HAP-1 (cell line): ENCODE data around the gene CFAP20DC.
"Not testable (repeated sequence)": the region's sequence is repeated elsewhere in the genome, so short reads cannot be mapped to it uniquely, and the experiment has no call there.

ENCODE experiments used
- DNase-seq, 2 experiments: peaks; one replicate each; pipeline ENCODE4 v3.0.0-alpha.2; 2016 to 2020; ENCODE audit warnings: low spot score in 2 of 2
- H3K27me3 ChIP-seq: fragments of 250-450 bp; sonication (Bioruptor Pico); 2 replicates; pipeline ENCODE4 v1.5.1; 2020; ENCODE audit warnings: low read depth, mild to moderate bottlenecking, moderate library complexity
- H3K36me3 ChIP-seq: fragments of 250-450 bp; sonication (Bioruptor Pico); replicated peaks from 2 replicates; pipeline ENCODE4 v1.5.1; 2020; ENCODE audit warnings: mild to moderate bottlenecking
- H3K4me1 ChIP-seq: fragments of 250-450 bp; sonication (Bioruptor Pico); 2 replicates; pipeline ENCODE4 v1.5.1; 2020; ENCODE audit warnings: mild to moderate bottlenecking
- H3K4me3 ChIP-seq: fragments of 250-450 bp; sonication (Bioruptor Pico); 2 replicates; pipeline ENCODE4 v1.5.1; 2020; ENCODE audit warnings: mild to moderate bottlenecking, moderate library complexity
- H3K9me3 ChIP-seq: fragments of 250-450 bp; sonication (Bioruptor Pico); 2 replicates; pipeline ENCODE4 v1.5.1; 2020; ENCODE audit warnings: mild to moderate bottlenecking, moderate library complexity
- in situ Hi-C: fragments of 300-500 bp; cut with MboI; formaldehyde crosslinking; loops from 3 replicates; pipeline ENCODE4 v1.14.3; 2020; ENCODE audit warnings: low sequenced_read_pairs, inconsistent platforms, mixed read lengths

The CFAP20DC gene

GRCh38 chr3:58899953-58900298, 149.9 kb downstream of the CFAP20DC start:
- no peaks in the 10 kb centered on the region for H3K9me3 ChIP-seq
- in situ Hi-C loops: no loop called here
- no peak overlapping the region for H3K4me3 ChIP-seq
- H3K36me3 ChIP-seq: no peaks in the 10 kb centered on the region
- H3K4me1 ChIP-seq: no peaks in the 10 kb centered on the region
- no peak for DNase-seq
- H3K27me3 ChIP-seq: no peaks in the 10 kb centered on the region

GRCh38 chr3:58899159-58899952, 150.5 kb downstream of the CFAP20DC start:
- no peaks in the 10 kb centered on the region for H3K36me3 ChIP-seq
- H3K27me3 ChIP-seq: no peaks in the 10 kb centered on the region
- no peaks in the 10 kb centered on the region for H3K9me3 ChIP-seq
- in situ Hi-C loops: no loop called here
- DNase-seq: no peak
- no peaks in the 10 kb centered on the region for H3K4me1 ChIP-seq
- H3K4me3 ChIP-seq: no peak overlapping the region

GRCh38 chr3:58898513-58898912, 151.3 kb downstream of the CFAP20DC start:
- Histone ChIP-seq H3K4me3 (no peak overlapping the region), H3K27me3 (no peaks in the 10 kb centered on the region), H3K9me3 (no peaks in the 10 kb centered on the region), H3K36me3 (no peaks in the 10 kb centered on the region), H3K4me1 (no peaks in the 10 kb centered on the region)
- in situ Hi-C loops: no loop called here
- DNase-seq: no peak

- Histone ChIP-seq H3K36me3 (no peaks in the 10 kb centered on the region), H3K4me3 (no peak overlapping the region), H3K9me3 (no peaks in the 10 kb centered on the region), H3K4me1 (no peaks in the 10 kb centered on the region), H3K27me3 (no peaks in the 10 kb centered on the region)
- in situ Hi-C loops: no loop called here
- no peak for DNase-seq
Observed at GRCh38 chr3:58897646-58898045, 152.2 kb downstream of the CFAP20DC start.

- H3K36me3 ChIP-seq, H3K9me3 ChIP-seq, in situ Hi-C loops: not testable (repeated sequence)
Observed at GRCh38 chr3:58895678-58896077, 154.1 kb downstream of the CFAP20DC start.

GRCh38 chr3:58892526-58892925, 157.3 kb downstream of the CFAP20DC start:
- in situ Hi-C loops, H3K4me3 ChIP-seq, H3K36me3 ChIP-seq, H3K4me1 ChIP-seq, DNase-seq, H3K9me3 ChIP-seq, H3K27me3 ChIP-seq: not testable (repeated sequence)

More at GRCh38 chr3:58895678-58896077, 154.1 kb downstream of the CFAP20DC start:
- H3K4me3 ChIP-seq, DNase-seq, H3K4me1 ChIP-seq, H3K27me3 ChIP-seq: not testable (repeated sequence)

- Histone ChIP-seq H3K36me3 (no peaks in the 10 kb centered on the region), H3K4me3 (no peak overlapping the region), H3K4me1 (no peaks in the 10 kb centered on the region), H3K27me3 (no peaks in the 10 kb centered on the region), H3K9me3 (no peaks in the 10 kb centered on the region)
- in situ Hi-C loops: no loop called here
- DNase-seq: no peak
Observed at GRCh38 chr3:58888087-58888486, 161.7 kb downstream of the CFAP20DC start.

- no peaks in the 10 kb centered on the region for H3K9me3 ChIP-seq
- in situ Hi-C loops: no loop called here
Observed at GRCh38 chr3:58884453-58884852, 165.4 kb downstream of the CFAP20DC start.

GRCh38 chr3:58880182-58880581, 169.6 kb downstream of the CFAP20DC start:
- peaks cover 6% of the 10 kb centered on the region; the same call in 1 of the 2 replicates for H3K4me1 ChIP-seq
- no peak overlapping the region for H3K4me3 ChIP-seq
- H3K9me3 ChIP-seq: no peaks in the 10 kb centered on the region
- H3K27me3 ChIP-seq: no peaks in the 10 kb centered on the region
- no peaks in the 10 kb centered on the region for H3K36me3 ChIP-seq
- DNase-seq: no peak
- in situ Hi-C loops: no loop called here

More at GRCh38 chr3:58884453-58884852, 165.4 kb downstream of the CFAP20DC start:
- H3K36me3 ChIP-seq: no peaks in the 10 kb centered on the region
- no peaks in the 10 kb centered on the region for H3K27me3 ChIP-seq
- peaks cover 6% of the 10 kb centered on the region; the same call in 1 of the 2 replicates for H3K4me1 ChIP-seq
- no peak overlapping the region for H3K4me3 ChIP-seq
- no peak for DNase-seq

- Histone ChIP-seq H3K4me1 (no peaks in the 10 kb centered on the region), H3K4me3 (no peak overlapping the region), H3K9me3 (no peaks in the 10 kb centered on the region), H3K27me3 (no peaks in the 10 kb centered on the region), H3K36me3 (no peaks in the 10 kb centered on the region)
- DNase-seq: no peak
- in situ Hi-C loops: no loop called here
Observed at GRCh38 chr3:58874795-58875194, 175.0 kb downstream of the CFAP20DC start.

GRCh38 chr3:58874248-58874741, 175.5 kb downstream of the CFAP20DC start:
- no peaks in the 10 kb centered on the region for H3K4me1 ChIP-seq
- H3K4me3 ChIP-seq: no peak overlapping the region
- in situ Hi-C loops: no loop called here
- no peak for DNase-seq
- H3K36me3 ChIP-seq: no peaks in the 10 kb centered on the region
- no peaks in the 10 kb centered on the region for H3K9me3 ChIP-seq
- no peaks in the 10 kb centered on the region for H3K27me3 ChIP-seq

- no peaks in the 10 kb centered on the region for H3K36me3 ChIP-seq
- no peak for DNase-seq
- H3K4me1 ChIP-seq: peaks cover 19% of the 10 kb centered on the region
- H3K4me3 ChIP-seq: no peak overlapping the region
- H3K9me3 ChIP-seq: no peaks in the 10 kb centered on the region
- in situ Hi-C loops: no loop called here
- no peaks in the 10 kb centered on the region for H3K27me3 ChIP-seq
Observed at GRCh38 chr3:58868097-58868779, 181.6 kb downstream of the CFAP20DC start.

GRCh38 chr3:58867621-58868020, 182.2 kb downstream of the CFAP20DC start:
- Histone ChIP-seq H3K4me3 (no peak overlapping the region), H3K4me1 (peaks cover 19% of the 10 kb centered on the region), H3K9me3 (no peaks in the 10 kb centered on the region), H3K27me3 (no peaks in the 10 kb centered on the region), H3K36me3 (no peaks in the 10 kb centered on the region)
- in situ Hi-C loops: no loop called here
- peak; percentile 15 to 79 for DNase-seq

GRCh38 chr3:58866079-58866478, 183.7 kb downstream of the CFAP20DC start:
- no peak overlapping the region for H3K4me3 ChIP-seq
- no peaks in the 10 kb centered on the region for H3K36me3 ChIP-seq
- no peak for DNase-seq
- peaks cover 19% of the 10 kb centered on the region for H3K4me1 ChIP-seq
- H3K27me3 ChIP-seq: no peaks in the 10 kb centered on the region
- no peaks in the 10 kb centered on the region for H3K9me3 ChIP-seq
- in situ Hi-C loops: no loop called here
